Mesenteric fat pad (tissue), 1 donor: ENCODE measurements around the gene SENP1. TPM values are rescaled to one million over a fixed set of nuclear protein-coding genes. Genes with fewer than 3 reads are reported as not detected.

Experiments used
- DNase-seq: peaks from one replicate; pipeline ENCODE4 v3.0.0-alpha.2; 2020; ENCODE audit warnings: low spot score
- total RNA-seq: library from RNA; stranded (reverse); fragmentation: NEBNext Ultra II Directional; extraction: Animal tissue kit (Norgen Biotek cat#: 25700); gene quantifications from one replicate; pipeline ENCODE4 v1.2.1, GENCODE V29; 2021
- donor health status: DM: yes; HTN: yes; CAD: no.

Gene SENP1
- total RNA-seq, 1 donor from 2014 or later = 14.5 TPM

- no peak for DNase-seq
These were observed 86.1 kb downstream of the SENP1 start for GRCh38 chr12:48019639-48020265.

- no peak for DNase-seq
These were observed 87.3 kb downstream of the SENP1 start for GRCh38 chr12:48018618-48018995.

- DNase-seq = no peak
These were observed 87.8 kb downstream of the SENP1 start for GRCh38 chr12:48017921-48018617.

- no peak for DNase-seq
These were observed 88.4 kb downstream of the SENP1 start for GRCh38 chr12:48017496-48017895.

- no peak for DNase-seq
These were observed 89.4 kb downstream of the SENP1 start for GRCh38 chr12:48016373-48017020.

DNA sequence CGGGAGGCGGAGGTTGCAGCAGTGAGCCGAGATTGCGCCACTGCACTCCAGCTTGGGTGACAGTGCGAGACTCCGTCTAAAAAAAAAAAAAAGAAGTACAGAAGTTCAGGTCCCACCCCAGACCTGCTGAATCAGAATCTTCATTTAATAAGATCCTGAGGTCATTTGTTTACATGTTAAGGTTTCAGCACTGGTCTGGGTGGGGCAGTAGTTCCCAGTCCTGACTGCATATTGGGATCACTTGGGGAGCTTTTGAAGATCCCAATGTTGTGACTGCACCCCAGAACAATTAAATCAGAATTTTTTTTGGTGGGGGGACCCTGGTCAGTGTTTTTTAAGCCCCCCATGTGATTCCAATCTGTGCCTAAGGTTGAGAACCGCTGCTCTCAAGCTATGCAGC, 89.9 kb downstream of the SENP1 start:
- DNase-seq = no peak

DNA sequence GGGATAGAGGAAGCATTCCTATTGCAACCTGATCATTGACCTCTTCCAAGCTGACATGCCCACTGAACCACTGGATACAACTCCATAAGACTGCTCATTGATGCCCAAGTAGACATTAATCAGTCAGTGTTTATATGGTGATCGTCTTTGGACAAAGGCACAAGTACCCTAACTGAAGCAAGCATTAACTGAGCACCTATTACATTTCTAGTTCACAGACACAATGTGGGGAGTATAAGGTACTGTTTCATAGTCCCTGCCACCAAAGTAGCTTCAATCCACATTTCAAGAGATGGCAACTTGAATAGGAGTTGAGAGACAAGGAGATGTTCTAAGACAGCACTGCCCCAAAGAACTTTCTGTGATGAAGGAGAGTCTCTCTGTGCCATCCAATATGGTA, 90.8 kb downstream of the SENP1 start:
- DNase-seq = no peak

DNA sequence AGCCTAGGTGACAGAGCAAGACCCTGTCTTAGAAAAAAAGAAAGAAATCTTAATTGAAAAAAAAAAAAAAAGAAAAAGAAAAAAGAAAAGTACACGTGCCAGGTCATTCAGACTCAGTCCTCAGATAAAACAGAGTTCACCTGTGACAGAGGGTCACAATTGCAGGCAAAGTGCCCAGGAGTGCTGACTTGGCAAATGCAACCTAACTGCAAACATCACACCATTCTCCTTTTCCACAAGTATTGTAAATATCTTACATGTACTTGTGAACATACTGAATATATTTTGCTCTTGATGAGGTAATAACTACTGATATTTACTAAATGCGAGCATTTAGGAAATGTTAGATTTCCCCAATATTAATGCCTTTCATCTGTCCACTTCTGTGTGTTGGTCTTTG, 92.6 kb downstream of the SENP1 start:
- no peak for DNase-seq

DNA sequence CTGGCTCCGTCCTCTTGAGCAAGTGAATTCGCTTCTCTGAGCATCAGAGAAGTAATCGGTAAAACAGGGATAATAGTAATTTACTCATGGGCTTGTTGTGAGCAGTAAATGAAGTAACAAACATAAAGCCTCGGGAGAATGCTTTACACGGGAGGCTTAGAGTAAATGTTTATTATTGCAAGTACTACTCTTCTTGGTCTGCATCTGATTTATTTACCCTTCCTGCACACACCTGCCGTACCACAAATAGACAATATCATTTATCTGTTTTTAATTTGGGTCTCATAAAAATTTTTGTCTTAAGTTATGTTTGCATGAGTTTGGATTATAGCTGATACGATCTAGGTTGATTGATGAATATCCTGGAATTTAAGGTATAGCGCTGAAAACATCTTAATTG, 93.8 kb downstream of the SENP1 start:
- no peak for DNase-seq

GRCh38 chr12:48010366-48010970, 95.4 kb downstream of the SENP1 start:
- no peak for DNase-seq

- no peak for DNase-seq
These were observed 96.4 kb downstream of the SENP1 start for GRCh38 chr12:48009471-48009870.

- DNase-seq = no peak
These were observed 96.9 kb downstream of the SENP1 start for GRCh38 chr12:48008950-48009349.

- DNase-seq = no peak
These were observed 97.5 kb downstream of the SENP1 start for GRCh38 chr12:48008349-48008748.

GRCh38 chr12:48007206-48007605, 98.7 kb downstream of the SENP1 start:
- no peak for DNase-seq

- DNase-seq = no peak
These were observed 100.2 kb downstream of the SENP1 start for GRCh38 chr12:48005750-48006021.

- no peak for DNase-seq
These were observed 100.7 kb downstream of the SENP1 start for GRCh38 chr12:48005001-48005749.

DNA sequence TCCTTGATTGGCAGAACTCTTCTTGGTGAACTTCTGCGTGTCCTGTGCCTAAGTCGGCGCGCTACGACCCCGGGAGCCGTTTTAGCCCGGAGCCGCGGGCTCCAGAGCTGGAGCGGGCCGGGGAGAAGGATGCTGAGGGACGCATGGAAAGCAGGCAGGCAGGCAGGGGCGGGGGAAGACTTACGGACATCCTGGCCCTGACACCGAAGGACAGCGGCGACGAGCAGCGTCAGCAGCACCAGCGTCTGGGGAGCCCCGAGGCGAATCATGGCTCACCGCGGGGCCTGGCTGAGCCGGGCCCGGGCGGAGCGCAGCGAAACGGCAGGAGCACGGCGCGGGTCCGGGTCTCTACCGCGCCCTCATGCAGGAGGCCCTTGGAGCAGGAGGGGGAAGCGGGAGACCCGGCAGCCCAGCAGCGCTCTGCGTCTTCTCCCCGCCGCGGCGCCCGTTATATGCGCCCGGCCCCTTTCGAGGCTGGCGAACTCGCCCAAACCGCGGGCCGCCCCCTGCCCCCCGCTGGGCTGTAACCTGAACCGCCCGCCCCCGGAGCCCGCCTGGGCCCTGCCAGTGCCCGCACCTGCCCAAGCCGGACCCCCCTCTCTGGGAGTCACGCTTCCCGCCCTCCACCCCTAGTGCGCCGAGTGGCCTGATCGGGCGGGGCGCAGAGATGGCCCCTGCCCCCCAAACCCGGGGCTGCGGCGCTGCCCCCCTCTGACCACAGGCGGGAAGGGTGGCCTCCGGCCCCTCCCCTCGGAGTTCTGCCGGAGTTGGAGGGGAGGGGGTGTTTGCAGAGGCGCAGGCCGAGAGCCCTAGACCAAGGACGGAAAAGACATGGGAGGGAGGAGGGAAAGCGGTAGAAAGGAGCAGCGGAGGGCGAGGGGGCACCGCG, 101.6 kb downstream of the SENP1 start, which contains the start of gene COL2A1:
TSS of gene COL2A1 (minus strand) at position 424 of the 889 bp plus-strand sequence. CDS start at position 269, 155 bp downstream.
- no peak for DNase-seq

- no peak for DNase-seq
These were observed 102.4 kb downstream of the SENP1 start for GRCh38 chr12:48003226-48004052.

- DNase-seq = no peak
These were observed 103.1 kb downstream of the SENP1 start for GRCh38 chr12:48002773-48003218.

DNA sequence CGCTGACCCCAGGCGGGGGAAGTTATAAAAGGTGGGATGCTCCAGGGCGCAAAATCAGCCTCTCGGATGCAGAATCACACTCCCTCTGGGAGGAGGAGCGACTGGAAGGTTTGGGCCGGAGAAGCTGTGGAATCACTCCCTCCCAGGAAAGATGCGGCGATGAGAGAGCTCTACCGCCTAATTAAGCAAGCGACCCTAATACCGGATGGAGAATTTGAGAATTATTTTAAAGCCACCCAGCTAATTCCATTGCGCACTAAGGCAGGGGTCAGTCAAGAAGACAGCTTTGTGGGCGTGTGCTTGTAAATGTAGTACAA, 103.5 kb downstream of the SENP1 start:
- no peak for DNase-seq
